HepG2 (cell line): Measurements from ENCODE around the gene ANKS6. TPM values are rescaled to one million over a fixed set of nuclear protein-coding genes. Genes with fewer than 3 reads are reported as not detected.

ENCODE experiments used
- AFF4 ChIP-seq: sonication (generic); formaldehyde crosslinking; IDR thresholded peaks from 2 replicates; pipeline ENCODE4 v1.4.0; 2020; ENCODE audit warnings: missing genetic modification reagents
- BCL6 ChIP-seq: IDR thresholded peaks from 2 replicates; pipeline ENCODE4 v1.6.1; 2016; ENCODE audit warnings: missing genetic modification reagents, missing compliant biosample characterization
- E2F1 ChIP-seq: sonication (generic); formaldehyde crosslinking; IDR thresholded peaks from 2 replicates; pipeline ENCODE4 v1.5.0; 2020; ENCODE audit warnings: missing genetic modification reagents
- ESRRA ChIP-seq: sonication (generic); formaldehyde crosslinking; IDR thresholded peaks from 2 replicates; pipeline ENCODE4 v1.5.1; 2020; ENCODE audit warnings: mild to moderate bottlenecking, low read depth, missing genetic modification reagents
- FOSL2 ChIP-seq: sonication (generic); formaldehyde crosslinking; IDR thresholded peaks from 2 replicates; pipeline ENCODE4 v1.4.0; 2020; ENCODE audit warnings: missing genetic modification reagents
- HIVEP1 ChIP-seq: sonication (generic); formaldehyde crosslinking; IDR thresholded peaks from 2 replicates; pipeline ENCODE4 v1.4.0; 2020; ENCODE audit warnings: mild to moderate bottlenecking, missing genetic modification reagents
- MAFK ChIP-seq, 2 experiments: IDR thresholded peaks in 1 of 2; conservative IDR thresholded peaks in 1 of 2; 2 replicates each; pipeline ENCODE4 v1.6.1; 2011; ENCODE audit warnings: improper control_type of control experiment in 2 of 2, low read length in 2 of 2
- NFE2L2 ChIP-seq: fragments of 150-350 bp; IDR thresholded peaks from 2 replicates; pipeline ENCODE4 v1.6.1; 2014; ENCODE audit warnings: low read length
- PAF1 ChIP-seq: IDR thresholded peaks from 2 replicates; pipeline ENCODE4 v1.6.1; 2016; ENCODE audit warnings: missing genetic modification reagents, missing compliant biosample characterization
- PHB2 ChIP-seq: fragments of 450-650 bp; IDR thresholded peaks from 2 replicates; pipeline ENCODE4 v1.6.1; 2018; ENCODE audit not compliant: partially characterized antibody
- PHF8 ChIP-seq: sonication (generic); formaldehyde crosslinking; IDR thresholded peaks from 2 replicates; pipeline ENCODE4 v1.5.0; 2020; ENCODE audit warnings: missing genetic modification reagents
- POLR2G ChIP-seq: fragments of 200-400 bp; formaldehyde crosslinking; IDR thresholded peaks from 2 replicates; pipeline ENCODE4 v1.6.1; 2018; ENCODE audit warnings: mild to moderate bottlenecking, low read depth, low read length, moderate library complexity
- RBAK ChIP-seq: sonication (generic); formaldehyde crosslinking; IDR thresholded peaks from 2 replicates; pipeline ENCODE4 v1.5.1; 2020; ENCODE audit warnings: mild to moderate bottlenecking, missing genetic modification reagents
- STAG1 ChIP-seq: sonication (generic); formaldehyde crosslinking; IDR thresholded peaks from 2 replicates; pipeline ENCODE4 v1.4.0; 2020; ENCODE audit warnings: missing genetic modification reagents
- XRCC5 ChIP-seq: fragments of 200-400 bp; formaldehyde crosslinking; optimal IDR thresholded peaks from 2 replicates; pipeline ENCODE3; 2017; ENCODE audit warnings: mild to moderate bottlenecking, low read length
- ZNF124 ChIP-seq: sonication (generic); formaldehyde crosslinking; IDR thresholded peaks from 2 replicates; pipeline ENCODE4 v1.4.0; 2020; ENCODE audit warnings: missing genetic modification reagents
- ZNF205 ChIP-seq: IDR thresholded peaks from 2 replicates; pipeline ENCODE4 v1.6.1; 2018; ENCODE audit warnings: missing biosample characterization, missing genetic modification reagents
- ZNF383 ChIP-seq: sonication (generic); formaldehyde crosslinking; IDR thresholded peaks from 2 replicates; pipeline ENCODE4 v1.4.0; 2020; ENCODE audit warnings: missing genetic modification reagents, mild to moderate bottlenecking, borderline replicate concordance
- ZNF547 ChIP-seq: sonication (generic); formaldehyde crosslinking; IDR thresholded peaks from 2 replicates; pipeline ENCODE4 v1.5.1; 2020; ENCODE audit warnings: mild to moderate bottlenecking, missing genetic modification reagents
- ZNF761 ChIP-seq: sonication (generic); formaldehyde crosslinking; conservative IDR thresholded peaks from 2 replicates; pipeline ENCODE4 v1.4.0; 2020; ENCODE audit warnings: mild to moderate bottlenecking, missing genetic modification reagents
- polyA plus RNA-seq, 8 experiments: library from polyadenylated mRNA; depleted of rRNA in 3 of 8; stranded (reverse) in 7 of 8; unstranded in 1 of 8; fragments of >200 nt; fragmentation: Illumina TruSeq in 4 of 8; extraction: Trizol in 4 of 8; gene quantifications; 2 replicates each; pipeline versions ENCODE4 v1.2.1 to v1.2.3, GENCODE V29; 2011 to 2016; ENCODE audit warnings: low read depth in 4 of 8, missing spikeins in 1 of 8, mixed read lengths in 1 of 8; ENCODE audit not compliant: insufficient read depth in 1 of 8
- total RNA-seq, 5 experiments: library from RNA; depleted of rRNA; stranded (reverse); fragments of >200 nt; fragmentation: Illumina TruSeq; extraction: Trizol; gene quantifications; 2 replicates each; pipeline ENCODE4 v1.2.3, GENCODE V29; 2016; ENCODE audit warnings: low read depth in 1 of 5
- TF ChIP-seq, protein P1 (sequence below): IDR thresholded peaks from 2 replicates; pipeline ENCODE4 v1.6.1; 2012; ENCODE audit warnings: low read length, improper control_type of control experiment
- TF ChIP-seq, protein P2 (sequence below): sonication (generic); formaldehyde crosslinking; IDR thresholded peaks from 2 replicates; pipeline ENCODE4 v1.5.0; 2020; ENCODE audit warnings: mild to moderate bottlenecking, missing genetic modification reagents, moderate library complexity

The ANKS6 gene
- total and polyA plus RNA-seq, 2 of the 13 experiments (the other 11 are each of a cell fraction or from before 2014, with no cell fraction given) = 8.8 to 10.7 TPM

- no peak for TF ChIP-seq E2F1 (CRISPR knock-in tag)
- no peak for TF ChIP-seq ESRRA (CRISPR knock-in tag)
- peak; percentile 35; the same call in 1 of the 2 replicates for TF ChIP-seq FOSL2 (CRISPR knock-in tag)
- TF ChIP-seq STAG1 (CRISPR knock-in tag) = peak; percentile 73
- TF ChIP-seq BCL6 (CRISPR knock-in tag) = no peak
- no peak for TF ChIP-seq POLR2G
- TF ChIP-seq MAFK (conservative IDR thresholded peaks at IDR 0.05 in 1 of 2, IDR thresholded peaks at IDR 0.05 in 1 of 2; ENCODE audit: low read length in 2 of 2) = no peak
- TF ChIP-seq PAF1 (CRISPR knock-in tag) = no peak
- no peak for TF ChIP-seq ZNF124 (CRISPR knock-in tag)
- no peak for TF ChIP-seq AFF4 (CRISPR knock-in tag)
- TF ChIP-seq, protein P1, sequence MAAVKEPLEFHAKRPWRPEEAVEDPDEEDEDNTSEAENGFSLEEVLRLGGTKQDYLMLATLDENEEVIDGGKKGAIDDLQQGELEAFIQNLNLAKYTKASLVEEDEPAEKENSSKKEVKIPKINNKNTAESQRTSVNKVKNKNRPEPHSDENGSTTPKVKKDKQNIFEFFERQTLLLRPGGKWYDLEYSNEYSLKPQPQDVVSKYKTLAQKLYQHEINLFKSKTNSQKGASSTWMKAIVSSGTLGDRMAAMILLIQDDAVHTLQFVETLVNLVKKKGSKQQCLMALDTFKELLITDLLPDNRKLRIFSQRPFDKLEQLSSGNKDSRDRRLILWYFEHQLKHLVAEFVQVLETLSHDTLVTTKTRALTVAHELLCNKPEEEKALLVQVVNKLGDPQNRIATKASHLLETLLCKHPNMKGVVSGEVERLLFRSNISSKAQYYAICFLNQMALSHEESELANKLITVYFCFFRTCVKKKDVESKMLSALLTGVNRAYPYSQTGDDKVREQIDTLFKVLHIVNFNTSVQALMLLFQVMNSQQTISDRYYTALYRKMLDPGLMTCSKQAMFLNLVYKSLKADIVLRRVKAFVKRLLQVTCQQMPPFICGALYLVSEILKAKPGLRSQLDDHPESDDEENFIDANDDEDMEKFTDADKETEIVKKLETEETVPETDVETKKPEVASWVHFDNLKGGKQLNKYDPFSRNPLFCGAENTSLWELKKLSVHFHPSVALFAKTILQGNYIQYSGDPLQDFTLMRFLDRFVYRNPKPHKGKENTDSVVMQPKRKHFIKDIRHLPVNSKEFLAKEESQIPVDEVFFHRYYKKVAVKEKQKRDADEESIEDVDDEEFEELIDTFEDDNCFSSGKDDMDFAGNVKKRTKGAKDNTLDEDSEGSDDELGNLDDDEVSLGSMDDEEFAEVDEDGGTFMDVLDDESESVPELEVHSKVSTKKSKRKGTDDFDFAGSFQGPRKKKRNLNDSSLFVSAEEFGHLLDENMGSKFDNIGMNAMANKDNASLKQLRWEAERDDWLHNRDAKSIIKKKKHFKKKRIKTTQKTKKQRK = no peak
- TF ChIP-seq ZNF383 (CRISPR knock-in tag) = no peak
- TF ChIP-seq ZNF761 (CRISPR knock-in tag) = no peak
- no peak for TF ChIP-seq NFE2L2
- no peak for TF ChIP-seq PHB2
- no peak for TF ChIP-seq ZNF205
- no peak for TF ChIP-seq HIVEP1 (CRISPR knock-in tag)
- no peak for TF ChIP-seq PHF8 (CRISPR knock-in tag)
- no peak for TF ChIP-seq RBAK (CRISPR knock-in tag)
- TF ChIP-seq ZNF547 (CRISPR knock-in tag) = no peak
- peak; percentile 42 for TF ChIP-seq XRCC5
- TF ChIP-seq, protein P2, sequence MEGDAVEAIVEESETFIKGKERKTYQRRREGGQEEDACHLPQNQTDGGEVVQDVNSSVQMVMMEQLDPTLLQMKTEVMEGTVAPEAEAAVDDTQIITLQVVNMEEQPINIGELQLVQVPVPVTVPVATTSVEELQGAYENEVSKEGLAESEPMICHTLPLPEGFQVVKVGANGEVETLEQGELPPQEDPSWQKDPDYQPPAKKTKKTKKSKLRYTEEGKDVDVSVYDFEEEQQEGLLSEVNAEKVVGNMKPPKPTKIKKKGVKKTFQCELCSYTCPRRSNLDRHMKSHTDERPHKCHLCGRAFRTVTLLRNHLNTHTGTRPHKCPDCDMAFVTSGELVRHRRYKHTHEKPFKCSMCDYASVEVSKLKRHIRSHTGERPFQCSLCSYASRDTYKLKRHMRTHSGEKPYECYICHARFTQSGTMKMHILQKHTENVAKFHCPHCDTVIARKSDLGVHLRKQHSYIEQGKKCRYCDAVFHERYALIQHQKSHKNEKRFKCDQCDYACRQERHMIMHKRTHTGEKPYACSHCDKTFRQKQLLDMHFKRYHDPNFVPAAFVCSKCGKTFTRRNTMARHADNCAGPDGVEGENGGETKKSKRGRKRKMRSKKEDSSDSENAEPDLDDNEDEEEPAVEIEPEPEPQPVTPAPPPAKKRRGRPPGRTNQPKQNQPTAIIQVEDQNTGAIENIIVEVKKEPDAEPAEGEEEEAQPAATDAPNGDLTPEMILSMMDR (CRISPR knock-in tag) = peak; percentile 90
Observed at GRCh38 chr9:98790842-98791607, 5.3 kb downstream of the ANKS6 start (continued).
